Measurements from ENCODE around the gene UNC79.

DNA sequence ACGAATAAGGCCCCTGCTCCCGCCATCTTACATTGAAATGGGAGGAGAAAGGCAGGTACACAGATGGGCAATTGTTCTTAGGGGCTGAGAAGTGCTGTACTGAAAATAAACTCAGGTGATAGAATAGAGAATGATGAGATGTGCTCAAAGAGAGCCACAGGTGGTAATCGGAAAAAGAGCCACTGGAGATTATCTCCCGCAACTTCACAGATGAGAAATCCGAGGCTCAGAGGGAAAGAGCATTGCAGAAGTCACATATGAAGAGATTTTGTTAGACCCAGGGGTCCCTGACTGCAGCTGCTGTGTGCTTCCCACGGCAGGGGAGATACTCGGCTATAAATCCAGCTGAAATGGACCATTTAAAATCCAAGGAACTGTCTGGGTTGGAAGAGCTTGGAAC lies 283.9 kb downstream of the UNC79 start:
- TF ChIP-seq POLR2A (IDR thresholded peaks at IDR 0.05) (no peak), CTCF (IDR thresholded peaks at IDR 0.05) (no peak)

All from thyroid gland (tissue), 4 donors.